Measurements from ENCODE around the gene HJURP.

HJURP gene

DNA sequence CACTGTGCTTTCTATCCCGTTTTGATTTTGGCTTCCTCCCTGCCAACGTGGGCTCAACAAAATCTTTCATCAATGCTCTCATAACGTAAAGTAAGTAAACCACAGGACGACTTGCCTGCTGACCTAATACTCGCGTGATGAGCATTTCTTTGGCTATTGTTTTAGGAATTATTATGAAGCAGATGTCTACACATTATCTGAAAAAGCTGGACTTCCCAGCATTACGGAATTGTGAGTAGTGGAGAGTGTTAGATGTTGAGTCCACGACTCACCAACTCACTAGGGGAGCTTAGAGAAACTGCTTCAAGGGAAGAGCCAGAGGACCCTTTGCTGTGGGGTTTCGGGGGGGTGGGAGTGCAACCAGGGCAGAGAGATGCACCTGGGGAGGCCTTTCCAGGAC, 21.9 kb downstream of the HJURP start:
- Histone ChIP-seq H3K4me3 (no peak overlapping the region), H3K27ac (no peak overlapping the region)

DNA sequence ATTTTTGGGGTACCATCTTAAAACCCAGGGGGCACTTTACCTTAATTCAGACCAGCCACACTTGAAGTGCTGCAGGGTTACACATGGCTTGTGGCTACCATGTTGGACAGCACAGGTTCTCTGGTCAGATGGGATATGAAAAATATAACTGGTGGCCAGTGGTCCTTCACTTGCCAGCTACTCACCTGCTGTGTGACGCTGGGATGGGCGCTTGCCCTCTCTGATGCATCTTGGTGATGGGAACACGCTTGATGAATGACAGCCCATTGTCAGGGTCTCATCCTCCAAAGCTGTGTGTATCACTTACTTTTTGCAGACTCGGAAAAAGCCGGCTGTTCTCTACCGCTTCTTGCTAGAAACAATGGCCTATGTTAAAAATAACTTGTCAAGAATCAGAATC, 22.5 kb downstream of the HJURP start:
- no peak overlapping the region for H3K4me3 ChIP-seq
- no peak overlapping the region for H3K27ac ChIP-seq

DNA sequence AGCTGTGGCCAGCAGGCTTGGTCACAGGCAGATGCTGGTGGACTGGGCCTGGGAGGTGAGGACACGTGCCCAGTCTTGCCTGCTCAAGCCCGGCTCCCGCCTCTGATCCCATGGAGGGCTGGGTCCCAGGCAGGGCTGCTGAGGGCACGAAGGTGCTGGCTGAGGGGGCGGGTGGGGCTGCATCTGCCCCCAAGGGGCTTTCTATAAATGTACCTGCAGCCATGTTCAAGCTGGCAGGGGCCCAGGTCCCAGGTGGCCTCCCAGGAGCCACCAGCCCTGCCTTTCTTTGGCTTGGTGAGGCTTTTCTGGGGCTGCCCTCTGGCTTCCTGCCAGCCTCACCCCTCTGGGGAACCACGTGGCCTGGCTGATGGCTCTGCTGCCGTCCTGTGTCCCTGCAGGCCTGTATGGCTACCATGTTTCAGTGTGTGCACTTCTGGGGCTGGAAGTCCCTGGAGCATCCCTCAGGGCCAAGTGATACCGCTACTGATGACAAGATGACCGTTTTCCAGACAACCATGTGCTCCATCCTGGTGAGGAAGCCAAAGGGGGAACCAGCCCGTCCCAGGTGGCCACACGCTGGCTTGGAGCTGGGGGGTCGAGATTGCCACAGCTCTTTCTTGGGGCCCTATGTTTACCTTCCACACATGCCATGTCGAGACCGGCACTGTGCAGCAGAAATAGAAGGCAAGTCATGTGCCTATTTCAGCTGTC, 23.2 kb downstream of the HJURP start:
- no peak overlapping the region for H3K4me3 ChIP-seq
- no peak overlapping the region for H3K27ac ChIP-seq

DNA sequence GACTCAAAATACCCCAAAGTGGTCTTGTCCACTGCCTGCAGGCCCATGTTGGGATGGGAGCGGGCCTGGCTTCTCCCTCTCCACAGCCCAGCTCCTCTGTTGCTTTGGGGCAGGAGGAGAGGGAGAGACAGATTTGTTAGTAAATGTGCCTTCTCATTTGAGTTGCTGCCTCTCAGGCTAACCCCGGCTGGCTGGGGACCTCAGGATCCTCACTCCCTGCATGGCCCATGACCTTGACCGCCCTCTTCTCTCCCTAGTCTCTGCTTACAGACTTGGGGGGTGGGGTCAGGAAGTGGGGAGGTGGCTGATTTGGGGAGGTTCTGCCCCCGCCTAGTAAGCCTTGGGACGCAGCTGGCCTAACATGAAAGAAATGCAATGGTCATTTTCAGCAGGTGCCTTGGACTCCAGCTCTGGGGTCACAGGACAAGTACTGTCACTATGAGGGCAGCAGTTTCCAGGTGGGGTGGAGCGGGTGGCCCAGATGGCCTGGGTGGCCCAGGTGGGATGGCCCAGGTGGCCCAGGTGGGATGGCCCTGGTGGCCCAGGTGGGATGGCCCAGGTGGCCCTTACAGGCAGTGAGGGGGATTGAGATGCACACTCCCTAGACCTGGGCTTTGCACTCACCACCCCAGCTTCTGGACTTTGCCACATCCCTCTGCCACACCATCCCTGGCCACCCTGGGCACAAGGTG, 24.1 kb downstream of the HJURP start:
- Histone ChIP-seq H3K4me3 (no peak overlapping the region), H3K27ac (no peak overlapping the region)

DNA sequence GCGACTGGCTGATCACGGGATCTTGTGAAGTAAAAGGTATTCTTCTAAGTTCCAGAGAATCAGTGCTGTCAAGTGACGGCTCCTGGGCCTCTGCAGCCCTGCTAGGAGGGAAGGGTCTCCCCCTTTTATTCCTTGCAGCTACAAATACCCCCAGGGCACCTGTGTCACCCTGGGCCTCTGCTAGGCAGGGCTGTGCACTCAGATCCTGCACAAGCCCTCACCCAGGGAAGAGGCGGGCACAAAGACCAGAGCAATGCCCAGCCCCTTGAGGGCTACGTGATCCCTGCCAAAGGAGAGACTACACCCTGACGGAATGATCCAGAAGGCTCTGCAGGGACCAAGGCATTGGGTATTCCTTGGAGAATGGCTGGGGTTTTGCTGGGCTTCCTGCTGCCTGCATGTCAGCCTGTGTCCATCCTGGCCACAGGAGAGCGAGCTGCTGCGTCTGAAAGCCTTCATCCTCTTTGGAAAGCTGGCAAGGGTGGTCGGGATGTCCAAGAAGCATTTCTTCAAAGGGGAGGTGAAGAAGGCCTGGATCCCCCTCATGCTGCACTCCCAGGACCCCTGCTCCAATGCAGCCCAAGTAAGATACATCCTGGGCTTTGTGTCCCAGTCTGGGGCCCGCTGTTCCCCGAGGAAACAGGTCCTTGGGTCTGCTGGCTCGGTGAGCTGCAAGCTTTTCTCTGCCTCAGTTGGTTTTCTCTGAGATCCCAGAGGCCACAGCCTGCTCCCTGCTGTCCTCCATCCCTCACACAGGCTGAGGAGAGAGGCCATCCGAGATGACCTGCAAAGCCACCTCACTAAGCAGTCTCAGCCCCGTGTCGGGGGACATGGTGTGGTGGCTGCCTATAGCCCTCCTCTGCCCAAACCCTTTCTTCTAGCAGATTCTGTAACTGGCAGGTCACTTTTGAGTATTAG, 24.9 kb downstream of the HJURP start:
- no peak overlapping the region for H3K4me3 ChIP-seq
- H3K27ac ChIP-seq: no peak overlapping the region

DNA sequence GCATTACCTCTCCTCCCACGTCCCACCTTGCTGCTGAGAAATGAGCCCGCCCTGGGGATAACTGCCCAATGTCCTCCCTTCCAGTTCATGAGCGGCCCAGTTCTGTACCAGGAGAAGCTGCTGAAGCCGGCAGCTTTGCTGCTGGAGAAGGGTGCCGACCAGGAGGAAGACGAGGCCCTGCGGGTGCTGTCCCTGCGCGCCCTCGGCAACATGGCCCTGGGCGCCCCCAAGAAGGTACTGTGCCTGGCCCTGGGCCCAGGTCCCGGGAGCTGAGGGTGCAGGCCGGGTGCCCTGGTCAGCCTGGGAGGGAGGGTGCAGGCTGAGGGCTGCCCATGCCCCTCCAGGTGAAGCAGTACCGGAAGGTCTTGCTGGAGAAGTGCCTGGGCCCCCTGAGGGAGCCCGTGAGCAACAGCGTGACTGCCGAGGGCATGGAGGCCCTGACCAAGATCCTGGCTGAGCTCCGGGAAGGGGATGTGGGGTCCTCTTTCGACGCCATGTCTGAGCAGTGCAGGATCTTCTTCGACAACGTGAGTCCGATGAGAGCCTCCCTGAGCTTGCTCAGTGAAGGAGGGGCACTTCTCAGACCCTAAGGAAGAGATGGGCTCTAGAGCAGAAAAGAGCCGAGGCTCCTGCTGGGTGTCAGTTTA, 25.7 kb downstream of the HJURP start:
- no peak overlapping the region for H3K4me3 ChIP-seq
- H3K27ac ChIP-seq: no peak overlapping the region

DNA sequence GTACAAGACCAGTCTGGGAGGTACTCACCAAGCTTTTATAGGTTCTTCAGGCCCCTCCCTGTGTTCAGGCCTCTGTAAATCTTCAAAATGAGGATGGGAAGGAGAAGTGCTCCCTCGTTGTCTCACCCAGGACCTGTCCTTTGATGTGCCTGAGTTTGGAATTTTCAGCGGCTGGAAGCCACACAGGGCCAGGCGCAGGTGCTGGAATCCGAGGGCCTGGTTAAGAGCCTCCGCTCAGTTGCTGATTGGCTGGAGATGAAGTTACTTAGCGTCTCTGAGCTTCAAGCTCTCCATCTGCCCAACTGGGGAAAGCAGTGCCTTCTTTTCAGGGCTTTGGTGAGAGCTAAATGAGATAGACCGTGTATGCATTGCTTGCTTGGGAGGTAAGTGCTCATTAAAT, 30.0 kb downstream of the HJURP start:
- Histone ChIP-seq H3K27ac (no peak overlapping the region), H3K4me3 (no peak overlapping the region)

DNA sequence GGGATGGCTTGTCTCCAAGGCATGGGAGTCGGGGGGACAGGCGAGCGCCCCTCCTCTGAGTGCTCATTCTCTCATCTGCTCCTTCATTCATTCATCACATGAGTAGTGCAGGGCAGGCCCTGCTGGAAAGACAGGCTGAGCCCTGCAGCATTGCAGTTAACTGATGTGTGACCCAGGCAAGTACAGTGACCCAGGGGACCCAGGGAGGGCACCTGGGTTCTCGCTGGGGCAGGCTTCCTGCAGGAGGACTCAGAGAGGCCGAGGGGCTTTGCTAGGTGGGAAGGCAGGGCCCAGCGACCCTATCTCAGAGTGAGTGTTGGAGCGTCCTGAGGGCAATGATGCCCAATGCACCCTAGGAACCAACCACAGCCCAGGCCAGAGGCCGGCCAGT, 30.6 kb downstream of the HJURP start:
- Histone ChIP-seq H3K27ac (no peak overlapping the region), H3K4me3 (no peak overlapping the region)

DNA sequence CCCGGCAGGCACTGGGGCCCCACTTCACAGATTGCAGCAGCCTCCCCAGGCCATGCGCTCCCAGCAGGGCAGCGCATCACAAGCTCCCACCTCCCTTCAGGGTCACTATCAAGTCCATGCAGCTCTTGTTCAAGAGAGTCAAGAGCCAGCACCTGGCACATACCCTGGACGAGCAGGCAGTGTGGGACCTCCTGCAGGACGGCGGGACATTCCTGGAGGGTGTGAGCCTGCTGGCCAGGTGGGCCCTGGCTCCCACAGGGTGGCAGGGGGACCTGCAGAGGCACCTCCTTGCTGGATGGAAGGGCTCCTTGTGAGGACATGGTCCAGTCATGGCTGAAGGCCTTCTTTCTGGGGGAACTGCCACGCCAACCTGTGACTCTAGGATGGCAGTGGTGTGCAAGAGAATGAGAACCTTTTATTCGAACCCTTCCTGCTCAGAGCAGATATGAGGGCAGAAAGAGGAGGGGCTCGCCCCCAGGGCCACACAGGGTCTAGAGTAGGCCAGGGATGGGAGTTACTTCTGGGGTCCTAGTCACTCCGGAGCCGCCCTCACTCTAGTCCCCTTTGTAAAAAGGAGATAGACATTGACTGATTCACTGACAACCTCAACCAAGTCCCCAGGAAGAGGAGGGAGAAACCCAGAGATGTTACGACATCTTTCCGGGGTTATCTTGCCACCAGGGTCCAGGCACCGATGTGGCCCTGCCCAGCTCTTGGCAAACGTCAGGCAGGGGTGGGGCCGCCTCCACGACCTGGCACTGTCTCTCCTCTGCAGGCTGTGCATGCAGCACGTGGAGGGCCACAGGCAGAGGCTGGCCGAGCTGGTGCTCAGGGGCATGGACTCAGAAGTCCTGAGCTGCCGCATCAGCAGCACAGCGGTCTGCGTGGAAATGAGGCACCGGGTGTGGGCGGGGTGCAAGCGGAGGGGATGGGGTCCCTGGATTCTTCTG, 31.3 kb downstream of the HJURP start:
- H3K4me3 ChIP-seq: no peak overlapping the region
- no peak overlapping the region for H3K27ac ChIP-seq

DNA sequence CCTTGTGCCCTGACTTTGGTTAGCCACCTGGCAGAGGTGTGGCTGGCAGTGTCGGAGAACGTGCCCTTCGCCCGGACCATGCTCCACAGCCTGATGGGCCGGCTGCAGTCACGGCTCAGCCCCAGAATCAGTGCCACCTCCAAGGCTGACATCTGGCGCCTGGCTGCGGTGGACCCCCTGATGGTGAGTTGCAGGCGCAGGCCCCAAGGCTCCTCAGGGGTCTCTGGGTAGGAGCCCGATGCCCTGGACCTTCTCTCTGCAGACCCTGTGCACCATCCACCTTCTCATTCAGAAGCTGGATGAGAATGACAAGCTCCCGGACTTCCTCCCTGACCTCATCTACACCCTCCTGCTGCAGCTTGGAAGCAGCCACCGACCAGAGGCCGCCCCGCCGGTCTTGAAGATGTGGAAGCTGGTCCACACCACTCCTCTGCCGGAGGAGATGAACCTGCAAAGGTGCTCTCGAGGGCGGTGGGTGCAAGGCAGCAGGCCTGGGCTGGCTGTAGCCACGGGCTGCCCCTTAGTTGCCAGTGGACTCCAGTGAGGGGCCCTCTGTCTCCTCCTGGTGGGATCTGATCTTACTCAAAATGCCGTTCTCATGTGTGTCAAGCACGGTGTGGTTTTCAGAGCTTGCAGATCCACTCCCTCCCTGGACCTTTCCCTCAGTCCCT, 32.1 kb downstream of the HJURP start:
- Histone ChIP-seq H3K27ac (no peak overlapping the region), H3K4me3 (no peak overlapping the region)

DNA sequence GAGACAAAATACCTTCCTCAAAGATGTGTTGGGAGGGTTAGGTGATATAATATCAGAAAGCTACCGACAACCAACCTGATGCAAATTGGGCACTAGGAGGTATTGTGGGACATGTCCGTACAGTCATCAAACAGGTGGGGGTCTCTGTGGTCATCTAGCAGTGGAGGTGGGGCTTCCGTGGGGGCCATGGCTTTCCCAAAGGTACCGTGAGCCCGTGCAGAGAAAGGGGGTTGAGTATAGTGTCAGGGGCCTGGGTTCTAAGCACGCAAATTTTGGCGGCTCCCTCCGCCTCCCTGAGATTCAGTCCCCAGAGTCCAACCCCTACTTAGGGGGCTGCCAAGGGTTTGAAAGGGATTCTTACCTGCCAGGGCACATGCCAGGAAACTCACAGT, 32.6 kb downstream of the HJURP start:
- H3K4me3 ChIP-seq: no peak overlapping the region
- no peak overlapping the region for H3K27ac ChIP-seq

DNA sequence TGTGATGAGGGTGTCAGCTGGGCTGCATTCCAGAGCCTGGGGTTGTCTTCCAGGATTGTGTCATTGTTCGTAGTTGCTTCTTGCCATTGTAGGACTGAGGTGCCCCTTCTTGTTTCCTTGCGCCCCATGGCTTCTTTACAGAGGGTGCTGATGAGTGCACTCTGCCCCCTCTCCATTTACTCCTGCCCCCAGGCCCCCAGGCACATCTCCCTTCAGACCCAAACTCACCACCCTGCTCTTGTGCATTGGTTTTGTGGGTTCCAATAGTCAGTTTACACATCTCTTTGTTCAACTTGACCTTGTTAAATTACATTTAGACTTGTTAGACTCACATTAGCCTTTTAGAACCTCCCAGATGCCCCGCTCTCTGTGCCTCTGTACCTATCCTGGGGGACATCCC, 33.1 kb downstream of the HJURP start:
- no peak overlapping the region for H3K4me3 ChIP-seq

DNA sequence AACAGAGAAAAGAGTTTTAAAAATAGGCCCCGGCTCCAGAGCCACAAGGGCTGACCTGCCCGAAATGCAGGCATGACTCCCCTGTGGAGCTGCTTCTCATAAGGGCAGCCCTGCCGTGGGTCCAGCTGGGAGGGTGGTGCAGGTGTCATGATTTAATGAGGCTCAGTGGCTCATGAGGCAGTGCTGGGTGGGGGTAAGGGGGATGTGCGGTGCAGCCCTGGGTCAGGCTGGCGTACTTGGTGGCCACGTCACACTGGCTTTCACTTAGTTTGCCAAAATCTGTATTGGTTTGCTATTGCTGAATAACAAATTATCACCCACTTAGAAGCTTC, 33.6 kb downstream of the HJURP start:
- H3K27ac ChIP-seq: no peak overlapping the region
- H3K4me3 ChIP-seq: no peak overlapping the region

More for the DNA sequence above, 33.1 kb downstream of the HJURP start:
- H3K27ac ChIP-seq: no peak overlapping the region

DNA sequence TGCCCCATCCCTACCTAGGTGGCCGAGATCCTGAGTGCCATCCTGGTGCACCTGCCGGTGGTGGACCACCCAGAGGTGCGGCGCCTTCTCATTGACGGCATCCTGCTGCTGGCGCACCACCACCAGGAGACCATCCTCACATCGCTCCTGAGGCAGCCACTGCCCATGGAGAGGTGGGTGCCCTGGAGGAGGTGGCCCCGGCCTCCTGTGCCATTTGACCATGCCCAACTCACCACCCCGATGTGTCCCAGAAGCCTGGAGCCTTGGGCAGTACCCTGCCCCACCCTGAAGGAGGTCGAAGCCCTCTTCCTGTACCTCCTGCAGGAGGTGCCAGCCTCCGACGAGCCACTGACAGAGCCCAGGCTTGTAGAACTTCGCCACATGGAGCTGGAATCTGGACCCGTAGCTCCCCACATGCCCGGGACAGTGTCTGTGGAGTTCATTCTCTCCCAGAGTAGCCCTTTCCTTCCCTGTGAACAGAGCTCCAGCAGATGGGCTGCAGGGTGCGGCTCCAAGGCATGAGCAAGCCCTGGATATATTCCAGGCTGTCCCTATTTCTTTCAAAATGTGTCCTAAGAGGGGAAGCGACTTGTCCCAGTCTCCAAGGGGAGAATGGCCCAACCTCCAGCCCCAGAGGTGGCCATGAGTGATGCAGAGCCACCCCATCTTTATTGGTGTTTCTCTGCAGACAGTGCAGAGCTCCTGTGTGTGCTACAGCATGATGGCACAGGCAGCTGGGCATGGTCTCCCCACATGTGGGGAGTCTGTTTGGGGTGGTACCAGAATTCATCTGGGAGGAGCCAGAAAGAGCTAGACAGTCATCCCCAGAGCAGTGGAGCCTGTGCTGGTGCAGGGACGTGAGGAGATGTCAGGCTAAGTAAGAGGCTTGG, 34.2 kb downstream of the HJURP start:
- Histone ChIP-seq H3K27ac (no peak overlapping the region), H3K4me3 (no peak overlapping the region)

DNA sequence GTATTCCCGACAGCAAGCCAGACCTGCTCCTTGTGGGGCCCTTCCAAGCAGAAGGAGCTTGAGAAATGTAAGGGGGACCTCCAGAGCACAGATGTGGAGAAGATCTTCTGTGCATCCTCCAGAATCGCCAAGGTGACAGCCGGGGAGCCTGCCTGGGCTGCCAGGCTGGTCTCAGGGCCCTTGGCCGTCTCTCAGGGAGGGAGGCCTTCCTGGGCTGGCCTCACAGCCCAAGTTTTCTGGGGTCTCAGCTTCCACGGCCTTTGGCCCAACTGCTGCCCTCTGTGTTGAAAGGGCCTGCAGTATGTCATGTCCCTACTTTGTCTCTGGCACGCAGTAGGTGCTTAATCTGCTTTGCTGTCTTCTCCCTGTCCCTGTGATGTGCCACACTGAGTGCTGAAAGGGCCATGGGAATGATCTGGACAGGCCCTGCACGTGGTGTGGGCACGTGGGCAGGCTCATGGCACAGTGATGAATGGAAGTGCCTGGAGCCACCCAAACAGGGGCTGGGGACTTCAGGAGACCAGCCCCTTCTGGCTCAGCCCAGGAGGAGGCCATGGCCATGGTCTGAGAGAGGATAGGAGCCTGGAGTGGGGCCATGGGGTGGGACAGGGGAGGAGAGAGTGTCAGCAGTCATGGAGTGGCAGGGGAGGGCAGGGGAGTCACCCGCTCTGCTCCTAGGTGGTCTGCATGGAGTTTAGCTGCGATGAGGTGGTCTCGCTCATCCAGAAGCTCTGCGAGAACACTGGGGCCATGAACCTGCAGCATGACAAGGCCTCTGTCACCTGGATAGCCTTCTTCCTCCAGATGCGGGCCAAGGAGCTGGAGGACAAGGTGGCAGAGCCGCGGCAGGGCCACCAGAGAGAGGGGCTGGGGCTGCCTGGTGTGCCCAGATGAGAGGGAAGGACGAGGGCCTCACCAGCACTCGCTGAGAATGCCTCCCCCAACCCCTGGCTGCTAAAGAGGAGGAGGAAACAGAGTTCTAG, 35.4 kb downstream of the HJURP start:
- Histone ChIP-seq H3K4me3 (no peak overlapping the region), H3K27ac (no peak overlapping the region)

DNA sequence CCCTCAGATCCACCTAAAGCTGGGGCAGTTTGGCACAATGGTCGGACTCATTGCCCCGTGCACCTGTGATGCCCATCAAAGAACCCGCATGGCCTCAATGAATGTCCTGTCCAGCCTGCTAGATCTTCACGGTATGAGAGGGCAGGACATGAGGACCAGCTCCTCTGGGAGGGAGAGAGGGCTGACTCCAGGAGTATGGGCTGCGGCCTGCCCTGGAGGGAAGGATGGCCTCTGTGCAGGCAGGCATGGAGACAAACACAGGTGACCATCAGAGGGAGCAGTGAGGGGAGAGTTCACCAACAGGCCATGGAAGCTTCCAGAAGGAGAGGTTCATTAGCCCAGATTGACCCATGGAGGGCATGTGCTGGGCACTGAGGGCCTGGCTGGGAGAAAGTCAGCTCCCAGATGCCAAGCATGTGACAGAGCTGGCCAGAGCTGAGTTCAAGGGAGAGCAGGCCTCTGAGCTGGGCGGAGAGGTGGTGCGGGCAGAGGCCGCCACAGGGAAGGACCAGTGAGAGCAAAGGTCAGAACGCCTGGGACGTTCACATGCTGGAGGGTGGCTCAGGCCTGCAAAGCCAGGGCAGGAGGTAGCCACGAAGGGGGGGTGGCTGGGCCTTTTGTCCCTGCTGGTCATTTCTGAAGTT, 36.2 kb downstream of the HJURP start:
- H3K4me3 ChIP-seq: no peak overlapping the region
- H3K27ac ChIP-seq: no peak overlapping the region

All from skin epidermis (tissue), 12 donors.